ENCODE measurements around the gene CCDC183. TPM values are rescaled to one million over a fixed set of nuclear protein-coding genes. Genes with fewer than 3 reads are reported as not detected.
"Not testable (repeated sequence)": the region's sequence is repeated elsewhere in the genome, so short reads cannot be mapped to it uniquely, and the experiment has no call there.

Gene CCDC183
- total and polyA plus RNA-seq, 3 donors from 2014 or later: 37.8 to 59.8 (median 41.1) TPM

GRCh38 chr9:136754059-136754572, 42.0 kb upstream of the CCDC183 start:
- H3K27me3 ChIP-seq: no peaks in the 10 kb centered on the region
- H3K36me3 ChIP-seq (ENCODE audit: low read depth, missing control alignments): no peaks in the 10 kb centered on the region
- 90 to 93% methylated on average over 3 to 15 of the region's 17 CpGs for WGBS, 2 donors
- H3K4me1 ChIP-seq: peaks cover 12% of the 10 kb centered on the region
- intact Hi-C loops (cut with DNase I; ENCODE audit: low total_unique reads): no loop called here
- no peaks in the 10 kb centered on the region for H3K9me3 ChIP-seq
- no peak for DNase-seq
- no peak overlapping the region for H3K27ac ChIP-seq
- no peak overlapping the region for H3K4me3 ChIP-seq
- no peak for TF ChIP-seq POLR2A (IDR thresholded peaks at IDR 0.05)
- TF ChIP-seq, protein P1, sequence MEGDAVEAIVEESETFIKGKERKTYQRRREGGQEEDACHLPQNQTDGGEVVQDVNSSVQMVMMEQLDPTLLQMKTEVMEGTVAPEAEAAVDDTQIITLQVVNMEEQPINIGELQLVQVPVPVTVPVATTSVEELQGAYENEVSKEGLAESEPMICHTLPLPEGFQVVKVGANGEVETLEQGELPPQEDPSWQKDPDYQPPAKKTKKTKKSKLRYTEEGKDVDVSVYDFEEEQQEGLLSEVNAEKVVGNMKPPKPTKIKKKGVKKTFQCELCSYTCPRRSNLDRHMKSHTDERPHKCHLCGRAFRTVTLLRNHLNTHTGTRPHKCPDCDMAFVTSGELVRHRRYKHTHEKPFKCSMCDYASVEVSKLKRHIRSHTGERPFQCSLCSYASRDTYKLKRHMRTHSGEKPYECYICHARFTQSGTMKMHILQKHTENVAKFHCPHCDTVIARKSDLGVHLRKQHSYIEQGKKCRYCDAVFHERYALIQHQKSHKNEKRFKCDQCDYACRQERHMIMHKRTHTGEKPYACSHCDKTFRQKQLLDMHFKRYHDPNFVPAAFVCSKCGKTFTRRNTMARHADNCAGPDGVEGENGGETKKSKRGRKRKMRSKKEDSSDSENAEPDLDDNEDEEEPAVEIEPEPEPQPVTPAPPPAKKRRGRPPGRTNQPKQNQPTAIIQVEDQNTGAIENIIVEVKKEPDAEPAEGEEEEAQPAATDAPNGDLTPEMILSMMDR (IDR thresholded peaks at IDR 0.05): no peak

GRCh38 chr9:136754626-136755301, 41.4 kb upstream of the CCDC183 start:
- H3K36me3 ChIP-seq (ENCODE audit: low read depth, missing control alignments): no peaks in the 10 kb centered on the region
- H3K9me3 ChIP-seq: no peaks in the 10 kb centered on the region
- no peak for DNase-seq
- WGBS, 2 donors: 82 to 88% methylated on average over 4 to 24 of the region's 24 CpGs
- intact Hi-C loops (cut with DNase I; ENCODE audit: low total_unique reads): no loop called here
- peaks cover 5% of the 10 kb centered on the region for H3K4me1 ChIP-seq
- H3K4me3 ChIP-seq: no peak overlapping the region
- no peak overlapping the region for H3K27ac ChIP-seq
- TF ChIP-seq, protein P1 (IDR thresholded peaks at IDR 0.05): no peak
- no peak for TF ChIP-seq POLR2A (IDR thresholded peaks at IDR 0.05)
- no peaks in the 10 kb centered on the region for H3K27me3 ChIP-seq

DNA sequence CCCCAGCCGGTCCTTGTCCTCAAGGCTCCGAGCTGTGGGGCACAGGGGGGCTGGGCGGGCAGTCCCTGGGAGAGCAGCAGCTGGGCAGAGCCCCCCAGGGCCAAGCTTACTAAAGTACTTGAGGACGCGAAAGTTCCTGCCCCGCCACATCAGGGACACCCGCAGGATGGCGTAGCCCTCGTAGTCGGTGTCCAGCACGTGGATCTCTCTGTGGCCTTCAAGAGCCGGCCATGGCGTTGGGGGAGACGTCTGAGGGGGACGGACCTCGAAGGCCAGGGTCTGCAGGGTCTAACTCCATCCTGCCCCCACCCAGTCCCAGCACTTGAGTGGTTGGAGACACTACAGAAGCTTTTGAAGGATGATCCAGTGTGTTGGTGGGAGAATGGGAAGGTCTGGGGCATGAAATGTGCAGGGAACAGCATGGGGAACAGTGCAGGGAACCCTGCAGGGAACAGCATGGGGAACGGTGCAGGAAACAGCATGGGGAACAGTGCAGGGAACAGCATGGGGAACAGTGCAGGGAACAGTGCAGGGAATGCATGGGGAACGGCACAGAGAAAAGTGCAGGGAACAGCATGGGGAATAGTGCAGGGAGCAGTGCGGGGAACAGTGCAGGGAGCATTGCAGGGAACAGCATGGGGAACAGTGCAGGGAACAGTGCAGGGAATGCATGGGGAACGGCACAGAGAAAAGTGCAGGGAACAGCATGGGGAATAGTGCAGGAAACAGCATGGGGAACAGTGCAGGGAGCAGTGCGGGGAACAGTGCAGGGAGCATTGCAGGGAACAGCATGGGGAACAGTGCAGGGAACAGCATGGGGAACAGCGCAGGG, 40.6 kb upstream of the CCDC183 start:
- H3K36me3 ChIP-seq (ENCODE audit: low read depth, missing control alignments); H3K27ac ChIP-seq; DNase-seq; H3K27me3 ChIP-seq; H3K4me1 ChIP-seq; intact Hi-C loops (cut with DNase I; ENCODE audit: low total_unique reads); H3K9me3 ChIP-seq; H3K4me3 ChIP-seq: not testable (repeated sequence)
- WGBS, 2 donors: 89 to 90% methylated on average over 22 of the region's 22 CpGs

- H3K27me3 ChIP-seq: no peaks in the 10 kb centered on the region
- no peak for DNase-seq
- 87 to 89% methylated on average over 4 of the region's 4 CpGs for WGBS, 2 donors
- H3K4me3 ChIP-seq: no peak overlapping the region
- intact Hi-C loops (cut with DNase I; ENCODE audit: low total_unique reads): no loop called here
- H3K4me1 ChIP-seq: no peaks in the 10 kb centered on the region
- no peaks in the 10 kb centered on the region for H3K36me3 ChIP-seq (ENCODE audit: low read depth, missing control alignments)
- H3K9me3 ChIP-seq: no peaks in the 10 kb centered on the region
- no peak overlapping the region for H3K27ac ChIP-seq
- TF ChIP-seq, protein P1 (IDR thresholded peaks at IDR 0.05): no peak
- TF ChIP-seq POLR2A (IDR thresholded peaks at IDR 0.05): no peak
These were observed 40.1 kb upstream of the CCDC183 start for GRCh38 chr9:136756134-136756438.

DNA sequence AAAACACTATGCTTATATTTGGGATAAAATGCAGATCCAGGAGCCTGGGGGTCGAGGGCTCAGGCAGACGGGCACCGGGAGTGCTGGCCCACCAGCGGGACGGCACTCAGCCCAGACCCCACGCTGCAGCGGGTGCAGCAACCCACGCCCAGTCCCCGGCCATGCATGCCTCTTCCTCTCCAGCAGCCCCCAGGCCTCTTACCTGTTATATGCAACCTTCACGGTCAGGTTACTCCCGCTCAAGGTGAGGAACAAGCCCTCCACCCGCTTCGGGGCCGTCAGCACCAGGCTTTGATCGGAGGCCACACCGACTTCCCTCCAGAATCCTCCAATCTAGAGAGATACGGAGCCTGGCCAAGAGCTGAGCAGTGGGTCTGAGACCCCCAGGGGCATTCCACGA, 39.3 kb upstream of the CCDC183 start:
- no peaks in the 10 kb centered on the region for H3K4me1 ChIP-seq
- H3K9me3 ChIP-seq: no peaks in the 10 kb centered on the region
- no peak overlapping the region for H3K4me3 ChIP-seq
- no peaks in the 10 kb centered on the region for H3K36me3 ChIP-seq (ENCODE audit: low read depth, missing control alignments)
- intact Hi-C loops (cut with DNase I; ENCODE audit: low total_unique reads): no loop called here
- no peak for DNase-seq
- TF ChIP-seq POLR2A (IDR thresholded peaks at IDR 0.05): no peak
- TF ChIP-seq, protein P1 (IDR thresholded peaks at IDR 0.05): no peak
- H3K27me3 ChIP-seq: no peaks in the 10 kb centered on the region
- H3K27ac ChIP-seq: no peak overlapping the region
- 90 to 93% methylated on average over 14 to 18 of the region's 18 CpGs for WGBS, 2 donors
